Natural killer cell (primary cell): ENCODE data around the gene GNB1L. TPM values are rescaled to one million over a fixed set of nuclear protein-coding genes. Genes with fewer than 3 reads are reported as not detected.

Source experiments
- ATAC-seq, 3 donors: fragments of 150-1000 bp in 2 of 3; fragments of 200-7000 bp in 1 of 3; cut with Tn5 transposase; 1 replicate in 1 of 3; 2 replicates in 2 of 3; pipeline ENCODE4 v1.10.0; 2021; ENCODE audit warnings: mild to moderate bottlenecking in 2 of 3, moderate library complexity in 2 of 3
- DNase-seq, 2 donors: peaks; one replicate each; pipeline versions ENCODE4 v3.0.0 to v3.0.0-alpha.2; 2013 to 2021; ENCODE audit warnings: mixed read lengths in 1 of 2
- H3K27ac ChIP-seq: one replicate; pipeline ENCODE4 v1.5.1; 2013; ENCODE audit warnings: mild to moderate bottlenecking, low read length
- H3K27me3 ChIP-seq: one replicate; pipeline ENCODE4 v1.6.1; 2013; ENCODE audit warnings: low read length; ENCODE audit not compliant: control insufficient read depth, insufficient read depth
- H3K36me3 ChIP-seq: one replicate; pipeline ENCODE4 v1.6.1; 2013; ENCODE audit warnings: low read length; ENCODE audit not compliant: control insufficient read depth, insufficient read depth
- H3K4me1 ChIP-seq: one replicate; pipeline ENCODE4 v1.6.1; 2013; ENCODE audit warnings: low read length; ENCODE audit not compliant: control insufficient read depth, insufficient read depth
- H3K4me3 ChIP-seq: one replicate; pipeline ENCODE4 v1.5.1; 2013; ENCODE audit warnings: low read length
- H3K9me3 ChIP-seq: one replicate; pipeline ENCODE4 v1.6.1; 2013; ENCODE audit warnings: low read length; ENCODE audit not compliant: control insufficient read depth, insufficient read depth
- H3K27ac Mint-ChIP-seq, 2 donors: one replicate each; pipeline ENCODE4 v1.8.0; 2022; ENCODE audit warnings: mild to moderate bottlenecking in 2 of 2, mixed read lengths in 2 of 2, moderate library complexity in 1 of 2
- H3K27me3 Mint-ChIP-seq, 2 donors: one replicate each; pipeline ENCODE4 v1.8.0; 2022; ENCODE audit warnings: low read depth in 2 of 2, mixed read lengths in 2 of 2
- H3K36me3 Mint-ChIP-seq: one replicate; pipeline ENCODE4 v1.8.0; 2022; ENCODE audit warnings: mixed read lengths
- H3K4me1 Mint-ChIP-seq, 2 donors: one replicate each; pipeline ENCODE4 v1.8.0; 2022; ENCODE audit warnings: mixed read lengths in 2 of 2
- H3K4me3 Mint-ChIP-seq: one replicate; pipeline ENCODE4 v1.8.0; 2022; ENCODE audit warnings: mild to moderate bottlenecking, moderate library complexity, mixed read lengths
- H3K9me3 Mint-ChIP-seq, 2 donors: one replicate each; pipeline ENCODE4 v1.8.0; 2022; ENCODE audit warnings: mixed read lengths in 2 of 2
- CTCF ChIP-seq: fragments of 200-600 bp; IDR thresholded peaks from one replicate; pipeline ENCODE4 v1.8.0; 2022; ENCODE audit warnings: antibody characterized with exemption
- WGBS: methylation state at CpG from one replicate; pipeline ENCODE4 v1.1.7; 2013; ENCODE audit warnings: missing lambda C conversion rate; ENCODE audit not compliant: insufficient coverage; 5-methylcytosine and 5-hydroxymethylcytosine counted together
- intact Hi-C: fragments of 100-400 bp; cut with micrococcal nuclease; formaldehyde crosslinking; loops from one replicate; pipeline ENCODE4 v1.14.2; 2022
- total RNA-seq, 4 donors: library from RNA; stranded (reverse); fragments of 120-200 nt in 1 of 4; gene quantifications; one replicate each; pipeline versions ENCODE4 v1.2.3 to v1.2.4, GENCODE V29; 2013 to 2022

Gene GNB1L
- total RNA-seq, 3 donors from 2014 or later (not counting 1 experiment from before 2014, with no cell fraction given) = 5.1 to 5.3 (median 5.3) TPM

GRCh38 chr22:19877626-19878339 lies 23.1 kb upstream of the GNB1L start:
- no peak overlapping the region for H3K4me3 Mint-ChIP-seq
- H3K36me3 Mint-ChIP-seq = no peaks in the 10 kb centered on the region
- WGBS = 93% methylated on average over 20 of the region's 20 CpGs
- Histone ChIP-seq H3K4me1 (no peaks in the 10 kb centered on the region), H3K27me3 (no peaks in the 10 kb centered on the region), H3K4me3 (no peak overlapping the region), H3K27ac (no peak overlapping the region), H3K36me3 (no peaks in the 10 kb centered on the region), H3K9me3 (no peaks in the 10 kb centered on the region)
- ATAC-seq (no peak), DNase-seq (no peak)
- intact Hi-C loops = no loop called here
- no peak for TF ChIP-seq CTCF
- no peaks in the 10 kb centered on the region for H3K9me3 Mint-ChIP-seq
- no peaks in the 10 kb centered on the region for H3K4me1 Mint-ChIP-seq
- H3K27ac Mint-ChIP-seq = no peak overlapping the region
- no peaks in the 10 kb centered on the region for H3K27me3 Mint-ChIP-seq

DNA sequence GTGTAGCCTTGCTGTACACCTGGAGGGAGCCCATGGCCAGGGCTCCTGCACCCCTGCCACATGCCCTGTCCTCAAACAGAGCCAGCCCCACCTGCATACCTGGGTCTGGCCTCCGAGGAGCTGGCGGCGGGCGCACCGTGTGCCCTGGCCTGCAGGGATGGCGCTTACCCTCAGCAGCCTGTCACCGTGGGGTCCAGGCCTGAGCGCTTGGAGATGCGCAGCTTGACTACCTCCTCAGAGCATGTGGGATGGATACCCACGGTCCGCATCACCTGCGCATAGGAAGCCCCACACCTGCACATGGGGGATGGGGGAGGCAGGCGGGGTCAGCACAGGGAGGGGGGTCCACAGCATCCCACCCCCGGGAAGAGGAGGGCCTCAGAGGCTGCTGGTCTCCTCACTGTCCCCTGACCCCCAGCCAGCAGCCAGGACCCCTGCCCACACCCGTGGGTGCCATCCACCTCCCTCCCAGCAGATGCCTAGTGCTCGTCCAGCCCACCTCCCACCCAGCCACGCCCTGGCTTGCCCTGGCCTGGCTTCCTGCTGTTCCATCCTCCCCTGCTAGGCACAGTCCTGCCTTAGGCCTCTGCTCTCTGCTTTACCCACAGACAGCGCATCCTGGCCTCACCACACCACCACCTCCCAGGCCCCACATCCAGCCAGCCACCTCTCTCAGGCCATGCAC lies 22.4 kb upstream of the GNB1L start:
- no peaks in the 10 kb centered on the region for H3K4me1 Mint-ChIP-seq
- H3K36me3 ChIP-seq = no peaks in the 10 kb centered on the region
- H3K27ac Mint-ChIP-seq = no peak overlapping the region
- no peak for TF ChIP-seq CTCF
- H3K4me3 ChIP-seq = no peak overlapping the region
- WGBS = 93% methylated on average over 18 of the region's 18 CpGs
- intact Hi-C loops = no loop called here
- ATAC-seq = no peak
- no peaks in the 10 kb centered on the region for H3K4me1 ChIP-seq
- no peaks in the 10 kb centered on the region for H3K9me3 Mint-ChIP-seq
- H3K27me3 ChIP-seq = no peaks in the 10 kb centered on the region
- DNase-seq = no peak
- no peaks in the 10 kb centered on the region for H3K9me3 ChIP-seq
- H3K27ac ChIP-seq = no peak overlapping the region
- no peak overlapping the region for H3K4me3 Mint-ChIP-seq
- H3K27me3 Mint-ChIP-seq = no peaks in the 10 kb centered on the region
- no peaks in the 10 kb centered on the region for H3K36me3 Mint-ChIP-seq

- Mint-ChIP-seq H3K27ac (no peak overlapping the region), H3K9me3 (no peaks in the 10 kb centered on the region), H3K4me1 (no peaks in the 10 kb centered on the region), H3K36me3 (no peaks in the 10 kb centered on the region), H3K4me3 (no peak overlapping the region), H3K27me3 (no peaks in the 10 kb centered on the region)
- Histone ChIP-seq H3K36me3 (no peaks in the 10 kb centered on the region), H3K27ac (no peak overlapping the region), H3K9me3 (no peaks in the 10 kb centered on the region), H3K27me3 (no peaks in the 10 kb centered on the region), H3K4me1 (no peaks in the 10 kb centered on the region), H3K4me3 (no peak overlapping the region)
- ATAC-seq (no peak), DNase-seq (no peak)
- TF ChIP-seq CTCF = no peak
- intact Hi-C loops = no loop called here
- WGBS = 85% methylated on average over 21 of the region's 21 CpGs
These were observed 21.8 kb upstream of the GNB1L start for GRCh38 chr22:19876314-19876940.
